8988T (cell line): ENCODE results near the gene COLEC12.

Experiments used
- DNase-seq: peaks from one replicate; pipeline ENCODE4 v3.0.0; 2011

The COLEC12 gene

DNA sequence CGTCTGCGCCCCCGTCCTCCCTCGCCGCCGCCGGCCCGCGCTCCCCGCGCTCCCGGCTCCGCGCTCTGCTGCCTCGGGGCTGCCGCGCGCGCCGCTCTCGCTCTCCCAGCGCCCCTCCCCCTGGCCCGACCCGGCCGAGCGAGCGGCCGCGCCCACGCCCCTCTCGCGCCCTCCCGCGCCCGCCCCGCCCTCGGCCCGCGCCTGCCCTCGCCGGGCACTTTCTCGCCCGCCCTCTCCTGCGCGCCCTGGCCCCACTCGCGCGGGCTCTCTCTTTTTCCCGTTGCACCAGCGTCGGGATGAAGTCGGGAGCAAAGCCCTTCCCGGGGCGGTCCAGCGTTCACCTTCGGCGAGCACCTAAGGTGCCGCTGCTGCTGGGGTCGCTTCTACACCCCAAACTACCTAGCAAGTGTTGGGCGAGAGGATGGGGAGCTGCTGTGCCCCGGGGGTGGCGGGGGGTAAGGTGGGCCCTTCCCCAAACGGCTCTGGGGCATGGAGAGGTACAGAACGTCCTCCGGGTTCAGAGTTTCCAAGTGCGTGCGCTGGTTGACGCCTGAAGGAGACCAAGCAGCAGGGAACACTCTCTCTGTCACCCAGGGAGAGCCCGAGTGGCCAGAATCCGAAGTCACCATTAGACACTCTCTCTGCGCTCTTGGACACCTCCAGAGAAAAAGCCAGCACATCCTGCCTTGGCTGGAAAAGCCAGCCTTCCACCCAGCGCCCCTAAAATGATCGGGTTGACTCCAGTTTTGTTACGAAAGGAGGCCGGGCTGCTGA lies at the start of gene COLEC12:
TSS of gene COLEC12 (minus strand) at position 70 of the 774 bp plus-strand sequence. CDS start 187 bp downstream, outside the sequence.
- no peak for DNase-seq

GRCh38 chr18:549967-550366 lies 49.5 kb upstream of the COLEC12 start:
- no peak for DNase-seq

DNA sequence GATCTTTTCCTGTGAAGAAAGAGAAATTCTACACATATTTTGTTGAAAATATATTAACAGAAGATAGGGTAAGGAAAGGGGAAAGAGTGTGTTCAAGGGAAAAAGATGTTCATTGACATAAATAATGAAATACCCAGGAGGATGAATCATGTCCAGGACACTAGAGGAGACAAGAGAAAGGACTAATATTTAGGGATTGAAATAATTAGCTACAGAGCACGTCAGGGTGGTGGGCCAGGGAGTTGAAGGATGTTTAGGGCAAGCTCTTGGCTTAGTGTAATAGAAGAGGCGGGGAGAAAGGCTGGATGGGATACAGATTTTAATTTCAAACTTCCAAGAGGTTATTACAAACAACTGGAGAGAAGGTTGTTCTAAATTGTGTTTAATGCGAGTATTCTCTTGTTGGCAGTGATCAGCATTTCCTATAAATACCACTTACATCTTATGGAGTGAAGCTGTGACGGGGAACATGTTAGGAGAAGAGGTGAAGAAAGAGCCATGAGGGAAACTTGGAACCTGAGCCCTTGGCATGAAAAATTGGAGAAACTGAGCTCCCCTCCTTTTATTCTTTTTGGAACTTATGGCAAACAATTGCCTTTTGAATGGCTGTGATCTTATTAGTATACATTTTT lies 43.1 kb upstream of the COLEC12 start:
- DNase-seq: no peak

DNA sequence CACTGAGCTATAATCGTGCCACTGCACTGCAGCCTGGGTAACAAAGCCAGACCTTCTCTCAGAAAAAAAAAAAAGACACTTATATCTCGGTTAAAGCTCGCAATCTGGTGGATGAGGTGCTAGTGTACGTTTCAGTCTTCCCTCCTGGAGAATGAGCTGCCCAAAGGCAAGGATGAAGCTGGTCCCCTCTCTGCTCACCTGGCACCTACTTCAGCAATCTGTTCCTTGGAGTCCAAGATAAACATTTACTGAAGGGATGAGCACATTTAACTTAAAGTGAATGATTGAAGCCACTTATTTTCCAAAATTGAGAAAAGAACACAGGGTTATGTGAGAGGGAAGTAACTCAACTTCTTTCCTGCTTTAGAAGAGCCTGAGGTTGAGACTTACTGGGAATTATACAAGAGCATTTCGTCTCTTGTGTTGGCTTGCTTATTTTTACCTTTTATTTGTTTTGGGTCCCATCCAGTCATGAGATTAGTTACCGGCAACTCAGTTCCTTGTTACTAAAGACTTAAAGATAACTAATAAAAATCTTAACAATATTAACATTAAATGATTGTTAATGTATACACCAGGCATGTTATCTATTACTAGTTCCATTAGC lies 33.6 kb upstream of the COLEC12 start:
- DNase-seq: no peak

- DNase-seq: no peak
Measured at GRCh38 chr18:532632-533031, 32.1 kb upstream of the COLEC12 start.

GRCh38 chr18:532018-532417 lies 31.5 kb upstream of the COLEC12 start:
- no peak for DNase-seq

DNA sequence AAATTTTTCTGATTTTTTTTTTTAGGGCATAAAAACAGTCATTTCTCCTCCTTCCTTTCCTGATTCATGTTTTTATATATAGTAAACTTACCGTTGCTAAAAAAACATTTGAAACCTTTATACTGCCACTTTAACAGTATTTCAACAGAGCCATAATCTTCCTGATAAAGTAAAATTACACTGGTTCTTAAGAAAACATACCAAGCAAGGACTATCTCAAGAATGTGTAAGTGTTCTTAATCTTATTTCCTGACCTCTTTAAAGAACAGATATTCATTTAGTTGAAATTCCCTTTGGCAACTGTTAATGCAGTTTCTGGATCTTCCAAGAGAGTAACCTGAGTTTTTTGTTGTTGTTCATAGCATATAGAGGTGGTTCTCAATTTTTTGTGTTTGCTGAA lies 26.6 kb upstream of the COLEC12 start:
- DNase-seq: no peak

DNA sequence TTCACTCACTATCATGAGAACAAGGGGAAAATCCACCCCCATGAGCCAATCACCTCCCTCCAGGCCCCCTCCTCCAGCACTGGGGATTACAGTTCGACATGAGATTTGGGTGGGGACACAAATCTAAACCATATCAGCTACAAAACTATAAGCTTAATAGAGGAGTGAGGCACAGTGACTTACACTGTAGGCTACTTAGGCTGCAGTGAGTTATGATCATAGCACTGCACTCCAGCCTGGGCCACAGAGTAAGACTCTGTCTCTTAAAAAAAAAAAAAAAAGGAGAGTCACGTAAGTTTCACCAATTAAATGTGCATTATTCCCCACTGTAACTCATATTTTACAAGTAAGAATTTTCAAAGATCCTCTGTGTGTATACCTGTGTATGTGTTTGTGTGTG lies 26.2 kb upstream of the COLEC12 start:
- no peak for DNase-seq

GRCh38 chr18:525036-525797 lies 24.7 kb upstream of the COLEC12 start:
- DNase-seq: no peak

DNA sequence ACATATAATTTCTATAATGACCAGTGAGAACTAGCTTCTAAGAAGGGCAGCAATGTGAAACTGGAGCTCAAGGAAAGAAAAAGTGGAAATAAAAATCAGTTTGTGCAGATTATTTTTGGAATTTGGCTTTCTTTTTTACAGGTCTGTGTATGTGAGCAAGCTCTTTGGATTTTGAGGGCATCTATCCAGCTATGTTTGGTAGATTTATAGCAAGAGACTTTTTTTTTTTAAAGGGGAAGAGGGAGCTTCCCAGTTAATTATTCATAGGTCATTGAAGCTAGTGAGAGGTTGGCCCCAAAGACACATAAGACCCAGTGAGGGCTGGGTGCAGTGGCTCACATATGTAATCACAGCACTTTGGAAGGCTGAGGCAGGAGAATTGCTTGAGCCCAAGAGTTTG lies 24.0 kb upstream of the COLEC12 start:
- no peak for DNase-seq

GRCh38 chr18:523561-523960 lies 23.1 kb upstream of the COLEC12 start:
- DNase-seq: no peak

DNA sequence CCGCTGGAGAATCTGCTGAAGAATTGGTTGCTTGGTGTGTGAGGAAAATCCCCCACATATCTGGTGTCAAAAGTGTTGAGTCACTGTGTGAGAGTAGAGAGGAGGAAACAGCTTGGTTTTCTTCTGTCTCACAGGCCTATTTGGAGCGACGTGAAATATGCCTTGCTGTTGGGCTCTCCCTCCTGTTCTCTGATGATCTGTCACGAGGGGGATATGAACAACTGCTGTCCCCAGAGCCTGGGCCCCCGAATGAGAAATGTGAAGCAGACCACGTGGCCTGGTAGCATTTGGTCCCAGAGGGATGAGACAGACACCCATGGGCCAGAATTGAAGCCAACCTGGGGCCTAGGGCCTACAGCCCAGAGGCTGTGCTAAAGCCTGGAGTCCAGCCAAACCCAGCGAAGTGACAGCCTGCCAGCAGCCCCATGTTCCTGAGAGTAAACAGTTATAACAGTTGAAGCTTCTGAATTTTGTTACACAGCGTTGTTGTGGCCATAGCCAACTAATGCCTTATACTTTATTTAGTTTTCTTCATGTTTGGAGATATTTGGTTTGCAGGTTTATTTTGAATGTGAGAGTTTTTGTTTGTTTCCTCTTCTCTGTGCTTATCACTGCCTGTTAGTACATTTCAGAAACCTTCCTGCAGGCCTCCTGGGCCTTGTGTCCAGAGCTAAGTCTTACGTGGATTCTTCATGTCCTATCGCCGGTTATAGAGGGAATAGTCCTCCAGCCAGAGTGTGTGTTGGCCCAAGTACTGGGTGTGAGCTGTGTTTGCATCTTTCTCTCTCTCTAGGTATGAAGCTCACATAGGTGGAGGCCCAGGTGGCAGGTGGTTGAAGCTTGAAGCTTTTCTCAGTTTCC lies 18.7 kb upstream of the COLEC12 start:
- DNase-seq: no peak

GRCh38 chr18:518081-518480 lies 17.6 kb upstream of the COLEC12 start:
- no peak for DNase-seq

GRCh38 chr18:515838-516237 lies 15.3 kb upstream of the COLEC12 start:
- DNase-seq: no peak

GRCh38 chr18:515156-515815 lies 14.8 kb upstream of the COLEC12 start:
- DNase-seq: no peak

- no peak for DNase-seq
Measured at GRCh38 chr18:513826-514530, 13.5 kb upstream of the COLEC12 start.

DNA sequence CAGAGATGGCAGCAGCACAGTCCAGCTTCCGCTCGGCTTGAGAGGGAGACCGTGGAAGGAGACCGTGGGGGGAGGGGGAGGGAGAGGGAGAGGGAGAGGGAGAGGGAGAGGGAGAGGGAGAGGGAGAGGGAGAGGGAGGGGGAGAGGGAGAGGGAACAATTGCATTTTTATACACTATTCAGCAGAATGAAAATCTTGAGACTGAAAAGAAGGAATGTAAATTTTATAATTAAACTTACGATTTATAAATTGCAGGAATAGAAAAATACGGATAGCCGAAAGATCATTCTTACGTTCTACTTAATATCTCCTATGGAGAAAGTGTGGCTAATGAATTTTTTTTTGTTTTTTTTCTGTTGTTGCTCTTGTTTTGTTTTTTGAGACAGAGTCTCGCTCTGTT lies 12.5 kb upstream of the COLEC12 start:
- no peak for DNase-seq

- no peak for DNase-seq
Measured at GRCh38 chr18:508835-509234, 8.3 kb upstream of the COLEC12 start.

GRCh38 chr18:507636-508035 lies 7.1 kb upstream of the COLEC12 start:
- DNase-seq: no peak

DNA sequence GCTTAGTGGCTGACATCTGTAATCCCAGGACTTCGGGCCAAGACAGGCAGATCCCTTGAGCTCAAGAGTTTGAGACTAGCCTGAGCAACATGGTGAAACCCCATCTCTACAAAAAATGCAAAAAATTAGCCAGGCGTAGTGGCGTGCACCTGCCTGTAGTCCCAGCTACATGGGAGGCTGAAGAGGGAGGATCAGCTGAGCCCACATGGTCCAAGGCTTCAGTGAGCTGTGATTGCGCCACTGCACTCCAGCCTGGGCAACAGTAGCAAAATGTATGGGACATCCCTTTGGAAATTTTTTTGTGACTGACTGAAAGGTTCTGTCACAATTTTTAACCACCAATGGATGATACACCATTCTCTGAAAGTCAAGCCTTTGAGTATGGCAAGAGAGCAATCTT lies 6.3 kb upstream of the COLEC12 start:
- DNase-seq: no peak

DNA sequence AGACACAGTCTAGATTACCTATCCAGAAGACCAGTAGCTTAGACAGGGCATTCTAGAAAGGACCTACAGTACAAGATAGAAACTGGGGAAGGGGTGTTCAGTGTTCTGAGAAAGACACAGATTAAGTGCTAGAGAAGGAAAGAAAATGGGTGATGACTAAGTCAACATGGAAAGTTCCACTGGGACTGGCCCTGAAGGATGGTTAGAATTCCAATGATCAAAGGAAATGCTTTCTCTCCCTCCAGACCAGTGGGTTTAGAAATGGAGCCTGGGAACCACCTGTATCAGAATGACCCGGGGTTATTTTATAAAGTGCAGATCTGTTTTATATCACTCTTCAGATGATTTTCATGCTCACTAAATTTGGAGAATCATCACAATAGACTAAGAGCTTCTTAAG lies 5.8 kb upstream of the COLEC12 start:
- DNase-seq: no peak
